Endothelial cell of umbilical vein (primary cell): ENCODE measurements around the gene RAB1A. TPM values are rescaled to one million over a fixed set of nuclear protein-coding genes. Genes with fewer than 3 reads are reported as not detected.

Source experiments
- BruUV-seq: library from RNA; stranded (reverse); fragments of 400-500 nt; replicated peaks from 2 replicates; lab custom pipeline; 2021; lab: Mats Ljungman, UMichigan
- CTCF ChIA-PET: fragments of 300-600, 350-600 bp; sonication (Branson Sonifier 250); formaldehyde crosslinking; loops from one replicate; lab custom pipeline; 2021; ENCODE audit warnings: antibody characterized with exemption, inconsistent platforms; lab: Charles Lee
- POLR2A ChIA-PET: fragments of 300-600, 350-600 bp; sonication (Branson Sonifier 250); formaldehyde crosslinking; loops from one replicate; lab custom pipeline; 2021; ENCODE audit warnings: antibody characterized with exemption, inconsistent platforms; lab: Charles Lee
- DNase-seq: peaks from one replicate; pipeline ENCODE4 v3.0.0-alpha.2; 2011; ENCODE audit warnings: low read depth, low spot score
- FAIRE-seq: peaks from 2 replicates; lab custom pipeline; 2011; peaks lifted over from hg19 to GRCh38; lab: Jason Lieb, UNC
- H2AFZ ChIP-seq: 2 replicates; pipeline ENCODE4 v1.6.0; 2012; ENCODE audit warnings: low read depth, low read length, control low read depth, inconsistent platforms
- H3K27ac ChIP-seq: 2 replicates; pipeline ENCODE4 v1.5.1; 2011; ENCODE audit warnings: low read depth, mild to moderate bottlenecking, control low read depth, low read length, moderate library complexity; ENCODE audit not compliant: insufficient read depth
- H3K27me3 ChIP-seq, 2 experiments: 2 replicates each; pipeline versions ENCODE4 v1.6.0 to v1.6.1; 2011; ENCODE audit warnings: low read length in 2 of 2, mixed read lengths in 1 of 2; ENCODE audit not compliant: control insufficient read depth in 2 of 2, insufficient read depth in 2 of 2
- H3K36me3 ChIP-seq, 2 experiments: 2 replicates in 1 of 2; 3 replicates in 1 of 2; pipeline ENCODE4 v1.5.1; 2011; ENCODE audit warnings: low read length in 2 of 2, mild to moderate bottlenecking in 1 of 2, moderate library complexity in 1 of 2; ENCODE audit not compliant: control insufficient read depth in 2 of 2, insufficient read depth in 2 of 2; ENCODE audit errors: extremely low read depth in 1 of 2
- H3K4me1 ChIP-seq: 3 replicates; pipeline ENCODE4 v1.5.1; 2011; ENCODE audit warnings: mild to moderate bottlenecking, low read length; ENCODE audit not compliant: control insufficient read depth, insufficient read depth; ENCODE audit errors: extremely low read depth
- H3K4me2 ChIP-seq: 2 replicates; pipeline ENCODE4 v1.6.1; 2011; ENCODE audit warnings: low read length, control low read depth, mixed read lengths; ENCODE audit not compliant: insufficient read depth
- H3K4me3 ChIP-seq, 3 experiments: fragments of 200-600 bp in 1 of 3; sonication (generic), shearing (Covaris generic) in 1 of 3; replicated peaks in 1 of 3; 2 replicates each; pipeline ENCODE4 v1.5.1; 2011 to 2016; ENCODE audit warnings: control low read depth in 3 of 3, low read length in 3 of 3, mild to moderate bottlenecking in 2 of 3, inconsistent platforms in 1 of 3, low read depth in 1 of 3, moderate library complexity in 1 of 3; ENCODE audit not compliant: insufficient read depth in 1 of 3
- H3K79me2 ChIP-seq: 2 replicates; pipeline ENCODE4 v1.6.0; 2012; ENCODE audit warnings: low read length, inconsistent platforms; ENCODE audit not compliant: control insufficient read depth, insufficient read depth
- H3K9ac ChIP-seq: replicated peaks from 2 replicates; pipeline ENCODE3; 2011; ENCODE audit warnings: low read length, control low read depth; ENCODE audit not compliant: insufficient read depth; ENCODE audit errors: extremely low read depth
- H3K9me1 ChIP-seq: replicated peaks from 3 replicates; pipeline ENCODE4 v1.6.0; 2011; ENCODE audit warnings: mild to moderate bottlenecking, low read length; ENCODE audit not compliant: control insufficient read depth, insufficient read depth; ENCODE audit errors: extremely low read depth
- H3K9me3 ChIP-seq: replicated peaks from 2 replicates; pipeline ENCODE4 v1.5.1; 2012; ENCODE audit warnings: low read length, inconsistent platforms; ENCODE audit not compliant: control insufficient read depth, insufficient read depth
- H4K20me1 ChIP-seq: replicated peaks from 2 replicates; pipeline ENCODE3; 2011; ENCODE audit warnings: mild to moderate bottlenecking, low read length; ENCODE audit not compliant: control insufficient read depth, insufficient read depth; ENCODE audit errors: extremely low read depth
- CTCF ChIP-seq, 2 donors: IDR thresholded peaks; 1 replicate in 1 of 2; 2 replicates in 1 of 2; pipeline ENCODE4 v1.5.1; 2011; ENCODE audit warnings: low read length in 2 of 2, mild to moderate bottlenecking in 2 of 2, moderate library complexity in 2 of 2, control low read depth in 1 of 2, inconsistent platforms in 1 of 2, low read depth in 1 of 2; ENCODE audit not compliant: insufficient read depth in 1 of 2; ENCODE audit errors: extremely low read depth in 1 of 2
- EZH2 ChIP-seq: IDR thresholded peaks from 2 replicates; pipeline ENCODE4 v1.6.1; 2012; ENCODE audit warnings: borderline replicate concordance, low read depth, mild to moderate bottlenecking, moderate library complexity, low read length, inconsistent platforms; ENCODE audit not compliant: severe bottlenecking
- FOS ChIP-seq: IDR thresholded peaks from 2 replicates; pipeline ENCODE4 v1.6.1; 2011; ENCODE audit warnings: mild to moderate bottlenecking, low read length, moderate library complexity, borderline replicate concordance; ENCODE audit not compliant: insufficient read depth
- GATA2 ChIP-seq: IDR thresholded peaks from 2 replicates; pipeline ENCODE4 v1.7.0; 2011; ENCODE audit warnings: low read depth, mild to moderate bottlenecking, moderate library complexity, mixed read lengths, low read length; ENCODE audit not compliant: insufficient read length, insufficient read depth
- JUN ChIP-seq: IDR thresholded peaks from 2 replicates; pipeline ENCODE4 v1.6.1; 2011; ENCODE audit warnings: borderline replicate concordance, low read depth; ENCODE audit not compliant: insufficient read length, insufficient read depth
- MAX ChIP-seq: IDR thresholded peaks from 2 replicates; pipeline ENCODE4 v1.6.1; 2011; ENCODE audit not compliant: insufficient read depth, insufficient read length
- MYC ChIP-seq: IDR thresholded peaks from one replicate; pipeline ENCODE4 v1.6.1; 2011; ENCODE audit warnings: mild to moderate bottlenecking, low read depth, low read length
- POLR2A ChIP-seq: IDR thresholded peaks from 2 replicates; pipeline ENCODE4 v1.6.1; 2012; ENCODE audit warnings: low read depth, mild to moderate bottlenecking, control low read depth, low read length
- POLR2AphosphoS5 ChIP-seq: IDR thresholded peaks from 2 replicates; pipeline ENCODE4 v1.6.1; 2012; ENCODE audit warnings: low read depth, mild to moderate bottlenecking, control low read depth, low read length, moderate library complexity; ENCODE audit not compliant: insufficient read depth
- dilution Hi-C: fragments of 300-500 bp; cut with MboI; formaldehyde crosslinking; loops from one replicate; pipeline ENCODE4 v1.15.0; 2019; ENCODE audit warnings: low sequenced_read_pairs; ENCODE audit not compliant: extremely low pct_ligation_motif_present
- intact Hi-C: fragments of 100-400 bp; cut with micrococcal nuclease; formaldehyde crosslinking; loops from one replicate; pipeline ENCODE4 v1.10.0; 2022
- polyA plus RNA-seq, 4 experiments: library from polyadenylated mRNA; depleted of rRNA in 3 of 4; stranded (reverse) in 3 of 4; unstranded in 1 of 4; fragments of >200 nt; gene quantifications; 2 replicates each; pipeline versions ENCODE4 v1.2.1 to v1.2.3, GENCODE V29; 2011 to 2012; ENCODE audit warnings: missing spikeins in 1 of 4
- total RNA-seq: library from RNA; stranded (reverse); gene quantifications from 2 replicates; pipeline ENCODE4 v1.2.3, GENCODE V29; 2021

The RAB1A gene
- total and polyA plus RNA-seq, 2 donors (not counting 3 experiments of a cell fraction or from before 2014, with no cell fraction given): 121 to 176 TPM

GRCh38 chr2:65040400-65041261 is 89.3 kb downstream of the RAB1A start:
- peak overlapping the region; percentile 33 for H2AFZ ChIP-seq
- H3K4me3 ChIP-seq: no peak overlapping the region
- no peak overlapping the region for H3K27ac ChIP-seq
- no peak overlapping the region for H3K9ac ChIP-seq
- intact Hi-C loops (loop anchor here (1.0 to 5.0 kb wide), 7 partner anchors 52 to 518 kb away; partner anchors contain the start of gene AFTPH), dilution Hi-C loops (no loop called here)
- FAIRE-seq (peak; percentile 91), DNase-seq (peak; percentile 83)
- TF ChIP-seq GATA2 (no peak), CTCF (IDR thresholded peaks at IDR 0.05; ENCODE audit: extremely low read depth in 1 of 2, insufficient read depth in 1 of 2, low read depth in 1 of 2, low read length in 2 of 2) (peak; percentile 82 to 91)
- CTCF ChIA-PET: interaction anchor here (0.6 to 4.0 kb wide), 13 partner anchors 14 to 453 kb away, joined by 3 to 55 read pairs (median 5); no protein-coding TSS in a partner anchor
- H3K9me3 ChIP-seq: no peaks in the 10 kb centered on the region
- no peaks in the 10 kb centered on the region for H3K36me3 ChIP-seq
- BruUV-seq: no TSS peak
- POLR2A ChIA-PET: no interaction called here
- H3K79me2 ChIP-seq: no peaks in the 10 kb centered on the region
- no peaks in the 10 kb centered on the region for H3K27me3 ChIP-seq
- no peaks in the 10 kb centered on the region for H3K9me1 ChIP-seq
- peak overlapping the region; percentile 18 for H3K4me2 ChIP-seq
- H4K20me1 ChIP-seq: no peaks in the 10 kb centered on the region
- H3K4me1 ChIP-seq: peaks cover 11% of the 10 kb centered on the region

GRCh38 chr2:65039640-65040039 is 90.3 kb downstream of the RAB1A start:
- dilution Hi-C loops (no loop called here), intact Hi-C loops (loop anchor here (1.0 to 5.0 kb wide), 7 partner anchors 51 to 517 kb away; partner anchors contain the start of gene AFTPH)
- no peak for TF ChIP-seq MAX
- no peak for TF ChIP-seq POLR2A
- no peak for TF ChIP-seq JUN
- TF ChIP-seq FOS: no peak
- TF ChIP-seq EZH2: no peak
- no peak for TF ChIP-seq POLR2AphosphoS5
- no peak for TF ChIP-seq MYC
- no peak for TF ChIP-seq CTCF (IDR thresholded peaks at IDR 0.05; ENCODE audit: extremely low read depth in 1 of 2, insufficient read depth in 1 of 2, low read depth in 1 of 2, low read length in 2 of 2)
- no peak for TF ChIP-seq GATA2
- ChIA-PET POLR2A (no interaction called here), CTCF (interaction anchor here (0.7 to 4.0 kb wide), 7 partner anchors 42 to 452 kb away, joined by 3 to 55 read pairs (median 4); no protein-coding TSS in a partner anchor)
- H2AFZ ChIP-seq: no peak overlapping the region
- no peak overlapping the region for H3K27ac ChIP-seq
- no peak overlapping the region for H3K9ac ChIP-seq
- H3K27me3 ChIP-seq: no peaks in the 10 kb centered on the region
- no TSS peak for BruUV-seq
- peaks cover 13% of the 10 kb centered on the region for H3K4me1 ChIP-seq
- H3K36me3 ChIP-seq: no peaks in the 10 kb centered on the region
- H3K4me2 ChIP-seq: no peak overlapping the region
- no peaks in the 10 kb centered on the region for H3K79me2 ChIP-seq
- no peak for FAIRE-seq
- H3K4me3 ChIP-seq: no peak overlapping the region
- no peak for DNase-seq
- no peaks in the 10 kb centered on the region for H3K9me3 ChIP-seq
- H4K20me1 ChIP-seq: no peaks in the 10 kb centered on the region
- H3K9me1 ChIP-seq: no peaks in the 10 kb centered on the region
